GM23338 (cell line): ENCODE results near the gene HMGXB3.
"Not testable (repeated sequence)": the region's sequence is repeated elsewhere in the genome, so short reads cannot be mapped to it uniquely, and the experiment has no call there.

ENCODE experiments used
- CREB1 ChIP-seq: fragments of 250-450 bp; sonication (Bioruptor Pico); IDR thresholded peaks from 2 replicates; pipeline ENCODE4 v1.5.0; 2020; ENCODE audit warnings: low read depth, mild to moderate bottlenecking, moderate library complexity
- EZH2 ChIP-seq: fragments of 200-600 bp; sonication (generic); IDR thresholded peaks from one replicate; pipeline ENCODE4 v1.8.0; 2017; ENCODE audit warnings: antibody characterized with exemption, mild to moderate bottlenecking, low read depth; ENCODE audit not compliant: unreplicated experiment
- EZH2phosphoT487 ChIP-seq: fragments of 200-600 bp; sonication (generic); IDR thresholded peaks from one replicate; pipeline ENCODE4 v1.8.1; 2018; ENCODE audit warnings: antibody characterized with exemption; ENCODE audit not compliant: unreplicated experiment
- NANOG ChIP-seq: IDR thresholded peaks from 2 replicates; pipeline ENCODE4 v1.6.1; 2016; ENCODE audit warnings: antibody characterized with exemption, borderline replicate concordance
- POLR2AphosphoS5 ChIP-seq: IDR thresholded peaks from 2 replicates; pipeline ENCODE4 v1.6.1; 2016; ENCODE audit warnings: antibody characterized with exemption, low read depth
- ZNF114 ChIP-seq: fragments of 250-450 bp; sonication (Bioruptor Pico); IDR thresholded peaks from 2 replicates; pipeline ENCODE4 v1.5.0; 2020; ENCODE audit warnings: mild to moderate bottlenecking, moderate library complexity
- ZNF331 ChIP-seq: fragments of 250-450 bp; sonication (Bioruptor Pico); IDR thresholded peaks from 2 replicates; pipeline ENCODE4 v1.5.0; 2020; ENCODE audit warnings: low read depth, mild to moderate bottlenecking, moderate library complexity
- TF ChIP-seq, protein P1 (sequence below), 2 experiments: fragments of 200-600 bp in 1 of 2; sonication (generic) in 1 of 2; conservative IDR thresholded peaks; 2 replicates each; pipeline versions ENCODE4 v1.5.1 to v1.6.1; 2016 to 2017; ENCODE audit warnings: antibody characterized with exemption in 2 of 2, low read depth in 2 of 2, mild to moderate bottlenecking in 2 of 2, moderate library complexity in 1 of 2
- TF ChIP-seq, protein P2 (sequence below): IDR thresholded peaks from one replicate; pipeline ENCODE4 v1.6.1; 2018; ENCODE audit warnings: antibody characterized with exemption; ENCODE audit not compliant: unreplicated experiment

DNA sequence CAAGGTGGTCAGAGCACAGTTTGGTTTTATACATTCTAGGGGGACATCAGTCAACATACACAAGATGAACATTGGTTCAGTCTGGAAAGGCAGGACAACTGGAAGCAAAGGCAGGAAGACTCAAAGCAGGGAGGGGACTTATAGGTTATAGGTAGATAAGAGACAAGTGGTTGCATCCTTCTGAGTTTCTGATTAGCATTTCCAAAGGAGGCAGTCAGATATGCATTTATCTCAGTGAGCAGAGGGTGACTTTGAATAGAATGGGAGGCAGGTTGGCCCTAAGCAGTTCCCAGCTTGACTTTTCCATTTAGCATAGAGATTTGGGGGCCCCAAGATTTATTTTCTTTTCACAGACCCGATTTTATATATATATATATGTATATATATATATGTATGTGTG is 27.5 kb downstream of the HMGXB3 start:
- TF ChIP-seq, protein P1, sequence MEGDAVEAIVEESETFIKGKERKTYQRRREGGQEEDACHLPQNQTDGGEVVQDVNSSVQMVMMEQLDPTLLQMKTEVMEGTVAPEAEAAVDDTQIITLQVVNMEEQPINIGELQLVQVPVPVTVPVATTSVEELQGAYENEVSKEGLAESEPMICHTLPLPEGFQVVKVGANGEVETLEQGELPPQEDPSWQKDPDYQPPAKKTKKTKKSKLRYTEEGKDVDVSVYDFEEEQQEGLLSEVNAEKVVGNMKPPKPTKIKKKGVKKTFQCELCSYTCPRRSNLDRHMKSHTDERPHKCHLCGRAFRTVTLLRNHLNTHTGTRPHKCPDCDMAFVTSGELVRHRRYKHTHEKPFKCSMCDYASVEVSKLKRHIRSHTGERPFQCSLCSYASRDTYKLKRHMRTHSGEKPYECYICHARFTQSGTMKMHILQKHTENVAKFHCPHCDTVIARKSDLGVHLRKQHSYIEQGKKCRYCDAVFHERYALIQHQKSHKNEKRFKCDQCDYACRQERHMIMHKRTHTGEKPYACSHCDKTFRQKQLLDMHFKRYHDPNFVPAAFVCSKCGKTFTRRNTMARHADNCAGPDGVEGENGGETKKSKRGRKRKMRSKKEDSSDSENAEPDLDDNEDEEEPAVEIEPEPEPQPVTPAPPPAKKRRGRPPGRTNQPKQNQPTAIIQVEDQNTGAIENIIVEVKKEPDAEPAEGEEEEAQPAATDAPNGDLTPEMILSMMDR (conservative IDR thresholded peaks at IDR 0.05; ENCODE audit: low read depth in 2 of 2), result not testable (repeated sequence)
- TF ChIP-seq CREB1 (CRISPR knock-in tag); EZH2; POLR2AphosphoS5; ZNF331; ZNF114; EZH2phosphoT487; NANOG: not testable (repeated sequence)
- TF ChIP-seq, protein P2, sequence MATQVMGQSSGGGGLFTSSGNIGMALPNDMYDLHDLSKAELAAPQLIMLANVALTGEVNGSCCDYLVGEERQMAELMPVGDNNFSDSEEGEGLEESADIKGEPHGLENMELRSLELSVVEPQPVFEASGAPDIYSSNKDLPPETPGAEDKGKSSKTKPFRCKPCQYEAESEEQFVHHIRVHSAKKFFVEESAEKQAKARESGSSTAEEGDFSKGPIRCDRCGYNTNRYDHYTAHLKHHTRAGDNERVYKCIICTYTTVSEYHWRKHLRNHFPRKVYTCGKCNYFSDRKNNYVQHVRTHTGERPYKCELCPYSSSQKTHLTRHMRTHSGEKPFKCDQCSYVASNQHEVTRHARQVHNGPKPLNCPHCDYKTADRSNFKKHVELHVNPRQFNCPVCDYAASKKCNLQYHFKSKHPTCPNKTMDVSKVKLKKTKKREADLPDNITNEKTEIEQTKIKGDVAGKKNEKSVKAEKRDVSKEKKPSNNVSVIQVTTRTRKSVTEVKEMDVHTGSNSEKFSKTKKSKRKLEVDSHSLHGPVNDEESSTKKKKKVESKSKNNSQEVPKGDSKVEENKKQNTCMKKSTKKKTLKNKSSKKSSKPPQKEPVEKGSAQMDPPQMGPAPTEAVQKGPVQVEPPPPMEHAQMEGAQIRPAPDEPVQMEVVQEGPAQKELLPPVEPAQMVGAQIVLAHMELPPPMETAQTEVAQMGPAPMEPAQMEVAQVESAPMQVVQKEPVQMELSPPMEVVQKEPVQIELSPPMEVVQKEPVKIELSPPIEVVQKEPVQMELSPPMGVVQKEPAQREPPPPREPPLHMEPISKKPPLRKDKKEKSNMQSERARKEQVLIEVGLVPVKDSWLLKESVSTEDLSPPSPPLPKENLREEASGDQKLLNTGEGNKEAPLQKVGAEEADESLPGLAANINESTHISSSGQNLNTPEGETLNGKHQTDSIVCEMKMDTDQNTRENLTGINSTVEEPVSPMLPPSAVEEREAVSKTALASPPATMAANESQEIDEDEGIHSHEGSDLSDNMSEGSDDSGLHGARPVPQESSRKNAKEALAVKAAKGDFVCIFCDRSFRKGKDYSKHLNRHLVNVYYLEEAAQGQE, result not testable (repeated sequence)
